Activated B cell treated with CpG ODN at 0.5 μM for 24 hours (primary cell): ENCODE results near the gene SRGAP3. TPM values are rescaled to one million over a fixed set of nuclear protein-coding genes. Genes with fewer than 3 reads are reported as not detected.

Experiments used
- ATAC-seq: fragments of 200-7000 bp; cut with Tn5 transposase; one replicate; pipeline ENCODE4 v1.10.0; 2021; ENCODE audit warnings: low read depth, mild to moderate bottlenecking, moderate library complexity
- CTCF ChIA-PET: fragments of 350-600 bp; sonication (Branson Sonifier 250); formaldehyde crosslinking; loops from one replicate; lab custom pipeline; 2021; ENCODE audit warnings: antibody characterized with exemption; lab: Charles Lee
- POLR2A ChIA-PET: fragments of 350-600 bp; sonication (Branson Sonifier 250); formaldehyde crosslinking; loops from one replicate; lab custom pipeline; 2021; ENCODE audit warnings: antibody characterized with exemption; lab: Charles Lee
- DNase-seq: peaks from one replicate; pipeline ENCODE4 v3.0.0; 2022
- H3K27ac Mint-ChIP-seq: one replicate; pipeline ENCODE4 v1.8.0; 2020; ENCODE audit warnings: mixed read lengths
- H3K27me3 Mint-ChIP-seq: one replicate; pipeline ENCODE4 v1.8.0; 2021; ENCODE audit warnings: mixed read lengths
- H3K36me3 Mint-ChIP-seq: one replicate; pipeline ENCODE4 v1.8.0; 2021; ENCODE audit warnings: low read depth, mixed read lengths
- H3K4me1 Mint-ChIP-seq: one replicate; pipeline ENCODE4 v1.8.0; 2021; ENCODE audit warnings: mixed read lengths
- H3K4me3 Mint-ChIP-seq: one replicate; pipeline ENCODE4 v1.8.0; 2020; ENCODE audit warnings: mild to moderate bottlenecking, mixed read lengths
- H3K9me3 Mint-ChIP-seq: one replicate; pipeline ENCODE4 v1.8.0; 2020; ENCODE audit warnings: mixed read lengths
- intact Hi-C: fragments of 100-400 bp; cut with micrococcal nuclease; formaldehyde crosslinking; loops from one replicate; pipeline ENCODE4 v1.15.1; 2024
- total RNA-seq: library from RNA; stranded (reverse); gene quantifications from 2 replicates; pipeline ENCODE4 v1.2.3, GENCODE V29; 2022
- TF ChIP-seq, protein P1 (sequence below): fragments of 200-600 bp; IDR thresholded peaks from one replicate; pipeline ENCODE4 v1.8.0; 2022; ENCODE audit warnings: antibody characterized with exemption, mild to moderate bottlenecking

SRGAP3 gene
- total RNA-seq, 1 donor from 2014 or later = 0.58 TPM

DNA sequence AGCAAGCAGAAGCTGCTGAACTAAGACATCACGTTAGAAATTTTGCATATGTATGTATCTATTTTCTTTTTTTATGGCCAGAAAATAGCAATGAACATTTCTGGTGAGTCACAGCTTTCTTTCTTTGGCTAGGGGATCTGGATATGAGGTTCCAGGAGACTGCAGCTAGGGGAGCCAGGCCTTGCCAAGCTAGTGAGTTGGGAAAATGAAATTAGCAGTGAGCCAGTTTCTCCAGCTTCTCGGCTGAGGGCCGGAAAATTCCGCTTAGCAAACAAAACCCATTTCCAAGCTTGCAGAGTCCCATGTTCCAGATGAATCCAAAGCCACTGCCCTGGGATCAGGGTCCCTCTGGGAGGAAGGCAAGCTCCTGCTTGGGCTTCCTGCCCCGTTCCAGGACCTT, 137.6 kb downstream of the SRGAP3 start:
- ATAC-seq (no peak), DNase-seq (no peak)
- Mint-ChIP-seq H3K36me3 (no peaks in the 10 kb centered on the region), H3K27ac (no peak overlapping the region), H3K4me3 (no peak overlapping the region), H3K4me1 (no peaks in the 10 kb centered on the region), H3K27me3 (peaks cover 11% of the 10 kb centered on the region), H3K9me3 (no peaks in the 10 kb centered on the region)
- CTCF ChIA-PET = no interaction called here
- POLR2A ChIA-PET = no interaction called here
- TF ChIP-seq, protein P1, sequence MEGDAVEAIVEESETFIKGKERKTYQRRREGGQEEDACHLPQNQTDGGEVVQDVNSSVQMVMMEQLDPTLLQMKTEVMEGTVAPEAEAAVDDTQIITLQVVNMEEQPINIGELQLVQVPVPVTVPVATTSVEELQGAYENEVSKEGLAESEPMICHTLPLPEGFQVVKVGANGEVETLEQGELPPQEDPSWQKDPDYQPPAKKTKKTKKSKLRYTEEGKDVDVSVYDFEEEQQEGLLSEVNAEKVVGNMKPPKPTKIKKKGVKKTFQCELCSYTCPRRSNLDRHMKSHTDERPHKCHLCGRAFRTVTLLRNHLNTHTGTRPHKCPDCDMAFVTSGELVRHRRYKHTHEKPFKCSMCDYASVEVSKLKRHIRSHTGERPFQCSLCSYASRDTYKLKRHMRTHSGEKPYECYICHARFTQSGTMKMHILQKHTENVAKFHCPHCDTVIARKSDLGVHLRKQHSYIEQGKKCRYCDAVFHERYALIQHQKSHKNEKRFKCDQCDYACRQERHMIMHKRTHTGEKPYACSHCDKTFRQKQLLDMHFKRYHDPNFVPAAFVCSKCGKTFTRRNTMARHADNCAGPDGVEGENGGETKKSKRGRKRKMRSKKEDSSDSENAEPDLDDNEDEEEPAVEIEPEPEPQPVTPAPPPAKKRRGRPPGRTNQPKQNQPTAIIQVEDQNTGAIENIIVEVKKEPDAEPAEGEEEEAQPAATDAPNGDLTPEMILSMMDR = no peak
- intact Hi-C loops = no loop called here

GRCh38 chr3:9111417-9111816, 138.0 kb downstream of the SRGAP3 start:
- ChIA-PET CTCF (no interaction called here), POLR2A (no interaction called here)
- intact Hi-C loops = no loop called here
- H3K27ac Mint-ChIP-seq = no peak overlapping the region
- H3K9me3 Mint-ChIP-seq = no peaks in the 10 kb centered on the region
- no peaks in the 10 kb centered on the region for H3K4me1 Mint-ChIP-seq
- TF ChIP-seq, protein P1 = no peak
- H3K4me3 Mint-ChIP-seq = no peak overlapping the region
- H3K27me3 Mint-ChIP-seq = peaks cover 11% of the 10 kb centered on the region
- DNase-seq = no peak
- H3K36me3 Mint-ChIP-seq = no peaks in the 10 kb centered on the region
- no peak for ATAC-seq

GRCh38 chr3:9110802-9111201, 138.6 kb downstream of the SRGAP3 start:
- H3K4me3 Mint-ChIP-seq = no peak overlapping the region

GRCh38 chr3:9110316-9110715, 139.1 kb downstream of the SRGAP3 start:
- H3K4me3 Mint-ChIP-seq = no peak overlapping the region
- CTCF ChIA-PET = no interaction called here

More at GRCh38 chr3:9110802-9111201, 138.6 kb downstream of the SRGAP3 start:
- H3K4me1 Mint-ChIP-seq = no peaks in the 10 kb centered on the region
- intact Hi-C loops = no loop called here
- H3K27ac Mint-ChIP-seq = no peak overlapping the region
- POLR2A ChIA-PET = no interaction called here
- H3K9me3 Mint-ChIP-seq = no peaks in the 10 kb centered on the region
- H3K27me3 Mint-ChIP-seq = peaks cover 11% of the 10 kb centered on the region
- TF ChIP-seq, protein P1 = no peak
- no peak for DNase-seq
- no peaks in the 10 kb centered on the region for H3K36me3 Mint-ChIP-seq
- CTCF ChIA-PET = no interaction called here
- ATAC-seq = no peak

DNA sequence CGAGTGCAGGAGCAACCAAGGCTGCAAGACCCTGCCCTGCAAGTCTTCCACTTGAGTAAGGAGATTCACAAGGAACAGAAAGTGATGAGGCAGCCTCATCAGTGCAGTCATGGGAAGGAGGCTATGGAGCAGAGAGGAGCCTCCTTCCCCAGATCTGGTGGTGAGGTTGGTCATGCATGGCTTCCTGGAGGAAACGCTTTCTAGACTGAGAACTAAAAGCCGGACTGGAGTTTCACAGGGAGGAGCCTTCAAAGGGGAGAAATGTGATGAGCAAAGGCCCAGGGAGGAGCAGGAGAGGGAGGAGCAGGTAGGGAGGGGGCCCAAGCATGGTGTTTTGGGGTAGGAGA, 139.9 kb downstream of the SRGAP3 start:
- H3K36me3 Mint-ChIP-seq = no peaks in the 10 kb centered on the region
- H3K27ac Mint-ChIP-seq = no peak overlapping the region
- intact Hi-C loops = no loop called here
- H3K9me3 Mint-ChIP-seq = no peaks in the 10 kb centered on the region
- no peak overlapping the region for H3K4me3 Mint-ChIP-seq
- no peak for ATAC-seq
- TF ChIP-seq, protein P1 = no peak
- H3K4me1 Mint-ChIP-seq = no peaks in the 10 kb centered on the region
- DNase-seq = no peak
- ChIA-PET CTCF (no interaction called here), POLR2A (no interaction called here)
- peaks cover 11% of the 10 kb centered on the region for H3K27me3 Mint-ChIP-seq

More at GRCh38 chr3:9110316-9110715, 139.1 kb downstream of the SRGAP3 start:
- peaks cover 11% of the 10 kb centered on the region for H3K27me3 Mint-ChIP-seq
- no peaks in the 10 kb centered on the region for H3K9me3 Mint-ChIP-seq
- H3K27ac Mint-ChIP-seq = no peak overlapping the region
- TF ChIP-seq, protein P1 = no peak
- intact Hi-C loops = no loop called here
- DNase-seq (no peak), ATAC-seq (no peak)
- H3K4me1 Mint-ChIP-seq = no peaks in the 10 kb centered on the region
- no peaks in the 10 kb centered on the region for H3K36me3 Mint-ChIP-seq
- POLR2A ChIA-PET = no interaction called here
